BE2C (cell line): ENCODE data around the gene EEPD1.

Experiments used
- DNase-seq: peaks from one replicate; pipeline ENCODE4 v3.0.0-alpha.2; 2020
- H3K27me3 ChIP-seq: fragments of 250-450 bp; sonication (Bioruptor Pico); 2 replicates; pipeline ENCODE4 v1.5.1; 2020; ENCODE audit warnings: mild to moderate bottlenecking
- H3K36me3 ChIP-seq: fragments of 250-450 bp; sonication (Bioruptor Pico); 2 replicates; pipeline ENCODE4 v1.5.1; 2020; ENCODE audit warnings: mild to moderate bottlenecking
- H3K4me1 ChIP-seq: fragments of 250-450 bp; sonication (Bioruptor Pico); 2 replicates; pipeline ENCODE4 v1.5.1; 2020
- H3K4me3 ChIP-seq: 2 replicates; pipeline ENCODE4 v1.5.1; 2011; ENCODE audit warnings: low read depth, low read length
- H3K9me3 ChIP-seq: fragments of 250-450 bp; sonication (Bioruptor Pico); 2 replicates; pipeline ENCODE4 v1.5.1; 2020
- CTCF ChIP-seq: IDR thresholded peaks from 2 replicates; pipeline ENCODE4 v1.5.1; 2012; ENCODE audit warnings: mild to moderate bottlenecking, low read depth, low read length

The EEPD1 gene

GRCh38 chr7:36283711-36284130, 130.7 kb downstream of the EEPD1 start:
- no peak for DNase-seq
- TF ChIP-seq CTCF = no peak
- H3K9me3 ChIP-seq = no peaks in the 10 kb centered on the region
- no peak overlapping the region for H3K4me3 ChIP-seq
- no peaks in the 10 kb centered on the region for H3K36me3 ChIP-seq
- no peaks in the 10 kb centered on the region; the same call in 1 of the 2 replicates for H3K27me3 ChIP-seq
- peaks cover 16% of the 10 kb centered on the region for H3K4me1 ChIP-seq

GRCh38 chr7:36284456-36285090, 131.5 kb downstream of the EEPD1 start:
- peaks cover 12% of the 10 kb centered on the region for H3K4me1 ChIP-seq
- no peak for DNase-seq
- H3K9me3 ChIP-seq = no peaks in the 10 kb centered on the region

GRCh38 chr7:36285276-36285675, 132.2 kb downstream of the EEPD1 start:
- Histone ChIP-seq H3K9me3 (no peaks in the 10 kb centered on the region), H3K4me1 (peaks cover 12% of the 10 kb centered on the region), H3K36me3 (no peaks in the 10 kb centered on the region), H3K27me3 (no peaks in the 10 kb centered on the region; the same call in 1 of the 2 replicates), H3K4me3 (no peak overlapping the region)
- DNase-seq = no peak
- TF ChIP-seq CTCF = no peak

More at GRCh38 chr7:36284456-36285090, 131.5 kb downstream of the EEPD1 start:
- no peak for TF ChIP-seq CTCF
- Histone ChIP-seq H3K27me3 (no peaks in the 10 kb centered on the region; the same call in 1 of the 2 replicates), H3K36me3 (no peaks in the 10 kb centered on the region), H3K4me3 (no peak overlapping the region)

- H3K9me3 ChIP-seq = no peaks in the 10 kb centered on the region
- H3K4me3 ChIP-seq = no peak overlapping the region
- DNase-seq = no peak
- H3K4me1 ChIP-seq = peaks cover 11% of the 10 kb centered on the region
- H3K27me3 ChIP-seq = no peaks in the 10 kb centered on the region; the same call in 1 of the 2 replicates
- no peak for TF ChIP-seq CTCF
- H3K36me3 ChIP-seq = no peaks in the 10 kb centered on the region
Measured at GRCh38 chr7:36286226-36286625, 133.2 kb downstream of the EEPD1 start.

GRCh38 chr7:36286688-36287087, 133.6 kb downstream of the EEPD1 start:
- no peaks in the 10 kb centered on the region; the same call in 1 of the 2 replicates for H3K27me3 ChIP-seq
- no peak overlapping the region for H3K4me3 ChIP-seq
- H3K4me1 ChIP-seq = peaks cover 7% of the 10 kb centered on the region
- no peaks in the 10 kb centered on the region for H3K9me3 ChIP-seq
- TF ChIP-seq CTCF = no peak
- no peak for DNase-seq
- no peaks in the 10 kb centered on the region for H3K36me3 ChIP-seq
